Measurements from ENCODE around the gene PLPP1.

The PLPP1 gene

GRCh38 chr5:55393501-55394175 is 141.1 kb downstream of the PLPP1 start:
- DNase-seq: no peak

GRCh38 chr5:55392669-55393068 is 142.1 kb downstream of the PLPP1 start:
- DNase-seq: no peak

GRCh38 chr5:55391707-55392106 is 143.1 kb downstream of the PLPP1 start:
- no peak for DNase-seq

- no peak for DNase-seq
Observed at GRCh38 chr5:55387865-55388264, 146.9 kb downstream of the PLPP1 start.

- DNase-seq: no peak
Observed at GRCh38 chr5:55386356-55386755, 148.4 kb downstream of the PLPP1 start.

- no peak for DNase-seq
Observed at GRCh38 chr5:55385846-55386245, 148.9 kb downstream of the PLPP1 start.

GRCh38 chr5:55385227-55385626 is 149.5 kb downstream of the PLPP1 start:
- no peak for DNase-seq

GRCh38 chr5:55384072-55384471 is 150.7 kb downstream of the PLPP1 start:
- no peak for DNase-seq

- DNase-seq: no peak
Observed at GRCh38 chr5:55383254-55383653, 151.5 kb downstream of the PLPP1 start.

GRCh38 chr5:55377810-55378209 is 157.0 kb downstream of the PLPP1 start:
- no peak for DNase-seq
